Caco-2 (cell line): Measurements from ENCODE around the gene GLIS1. TPM values are rescaled to one million over a fixed set of nuclear protein-coding genes. Genes with fewer than 3 reads are reported as not detected.

Source experiments
- BruUV-seq: library from RNA; stranded (reverse); fragments of 400-500 nt; replicated peaks from 2 replicates; lab custom pipeline; 2021; lab: Mats Ljungman, UMichigan
- CTCF ChIA-PET: fragments of 300-600 bp; sonication (Branson Sonifier 250); formaldehyde crosslinking; loops from one replicate; lab custom pipeline; 2022; ENCODE audit warnings: antibody characterized with exemption; lab: Charles Lee
- POLR2A ChIA-PET: fragments of 300-600 bp; sonication (Branson Sonifier 250); formaldehyde crosslinking; loops from one replicate; lab custom pipeline; 2022; ENCODE audit warnings: antibody characterized with exemption; lab: Charles Lee
- DNase-seq, 2 experiments: peaks; one replicate each; pipeline versions ENCODE4 v3.0.0 to v3.0.0-alpha.2; 2020 to 2022
- H3K27me3 ChIP-seq: replicated peaks from 2 replicates; pipeline ENCODE4 v1.6.0; 2011; ENCODE audit warnings: low read length; ENCODE audit not compliant: control insufficient read depth, insufficient read depth
- H3K36me3 ChIP-seq: 2 replicates; pipeline ENCODE4 v1.5.1; 2011; ENCODE audit warnings: low read length; ENCODE audit not compliant: control insufficient read depth, insufficient read depth
- H3K4me1 ChIP-seq: fragments of 250-450 bp; sonication (Bioruptor Pico); 2 replicates; pipeline ENCODE4 v1.5.1; 2020; ENCODE audit warnings: mild to moderate bottlenecking
- H3K4me3 ChIP-seq: 2 replicates; pipeline ENCODE4 v1.5.1; 2011; ENCODE audit warnings: low read depth, mild to moderate bottlenecking, control low read depth, low read length
- H3K9me3 ChIP-seq: fragments of 250-450 bp; sonication (Bioruptor Pico); 2 replicates; pipeline ENCODE4 v1.5.1; 2020; ENCODE audit warnings: mild to moderate bottlenecking, moderate library complexity
- H3K27ac Mint-ChIP-seq: one replicate; pipeline ENCODE4 v1.8.0; 2022; ENCODE audit warnings: mixed read lengths; ENCODE audit not compliant: unreplicated experiment
- H3K27me3 Mint-ChIP-seq: one replicate; pipeline ENCODE4 v1.8.0; 2022; ENCODE audit warnings: mixed read lengths; ENCODE audit not compliant: insufficient read depth, unreplicated experiment
- H3K36me3 Mint-ChIP-seq: one replicate; pipeline ENCODE4 v1.8.0; 2022; ENCODE audit warnings: mild to moderate bottlenecking, mixed read lengths; ENCODE audit not compliant: insufficient read depth, unreplicated experiment
- H3K4me1 Mint-ChIP-seq: one replicate; pipeline ENCODE4 v1.8.0; 2022; ENCODE audit warnings: low read depth, mixed read lengths; ENCODE audit not compliant: unreplicated experiment
- H3K4me3 Mint-ChIP-seq: one replicate; pipeline ENCODE4 v1.8.0; 2022; ENCODE audit warnings: mild to moderate bottlenecking, moderate library complexity, mixed read lengths; ENCODE audit not compliant: unreplicated experiment
- H3K9me3 Mint-ChIP-seq: one replicate; pipeline ENCODE4 v1.8.0; 2022; ENCODE audit warnings: mixed read lengths; ENCODE audit not compliant: unreplicated experiment
- intact Hi-C: fragments of 100-400 bp; cut with micrococcal nuclease; formaldehyde crosslinking; loops from one replicate; pipeline ENCODE4 v1.10.0; 2022; ENCODE audit not compliant: unreplicated experiment
- total RNA-seq: library from RNA; stranded (reverse); gene quantifications from 2 replicates; pipeline ENCODE4 v1.2.3, GENCODE V29; 2022
- TF ChIP-seq, protein P1 (sequence below), 2 experiments: fragments of 200-600 bp in 1 of 2; IDR thresholded peaks; 1 replicate in 1 of 2; 2 replicates in 1 of 2; pipeline versions ENCODE4 v1.5.1 to v1.8.0; 2011 to 2022; ENCODE audit warnings: antibody characterized with exemption in 1 of 2, control low read depth in 1 of 2, inconsistent platforms in 1 of 2, low read depth in 1 of 2, low read length in 1 of 2, mild to moderate bottlenecking in 1 of 2, moderate library complexity in 1 of 2; ENCODE audit not compliant: insufficient read depth in 1 of 2, severe bottlenecking in 1 of 2, unreplicated experiment in 1 of 2

Gene GLIS1
- total RNA-seq, 1 experiment from 2014 or later = not detected

DNA sequence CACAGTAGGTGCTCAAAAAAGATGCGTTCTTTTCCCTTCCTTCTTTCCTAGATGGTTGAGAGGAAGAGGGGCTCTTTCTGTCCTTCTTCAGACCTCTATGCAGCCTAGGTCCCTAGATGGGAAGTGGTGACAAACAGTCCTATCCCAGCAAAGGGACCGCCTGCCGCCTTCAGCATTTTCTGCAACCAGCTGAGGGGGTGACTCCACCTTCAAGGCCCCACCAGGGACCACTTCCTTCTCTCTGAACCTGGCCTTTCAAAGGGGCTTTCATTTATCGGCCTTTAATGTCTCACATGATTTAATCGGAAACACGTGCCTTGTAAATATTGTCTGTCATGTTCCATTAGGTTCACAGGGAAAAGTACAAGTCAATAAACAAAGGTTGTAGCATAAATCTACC is 32.6 kb downstream of the GLIS1 start:
- H3K4me1 Mint-ChIP-seq = no peaks in the 10 kb centered on the region
- H3K36me3 Mint-ChIP-seq = no peaks in the 10 kb centered on the region
- ChIA-PET POLR2A (no interaction called here), CTCF (no interaction called here)
- no peaks in the 10 kb centered on the region for H3K9me3 Mint-ChIP-seq
- H3K27ac Mint-ChIP-seq = no peak overlapping the region
- no TSS peak for BruUV-seq
- no peaks in the 10 kb centered on the region for H3K27me3 ChIP-seq
- H3K36me3 ChIP-seq = no peaks in the 10 kb centered on the region
- no peak for DNase-seq
- H3K4me3 Mint-ChIP-seq = no peak overlapping the region
- intact Hi-C loops = no loop called here
- H3K9me3 ChIP-seq = no peaks in the 10 kb centered on the region
- no peaks in the 10 kb centered on the region for H3K4me1 ChIP-seq
- TF ChIP-seq, protein P1, sequence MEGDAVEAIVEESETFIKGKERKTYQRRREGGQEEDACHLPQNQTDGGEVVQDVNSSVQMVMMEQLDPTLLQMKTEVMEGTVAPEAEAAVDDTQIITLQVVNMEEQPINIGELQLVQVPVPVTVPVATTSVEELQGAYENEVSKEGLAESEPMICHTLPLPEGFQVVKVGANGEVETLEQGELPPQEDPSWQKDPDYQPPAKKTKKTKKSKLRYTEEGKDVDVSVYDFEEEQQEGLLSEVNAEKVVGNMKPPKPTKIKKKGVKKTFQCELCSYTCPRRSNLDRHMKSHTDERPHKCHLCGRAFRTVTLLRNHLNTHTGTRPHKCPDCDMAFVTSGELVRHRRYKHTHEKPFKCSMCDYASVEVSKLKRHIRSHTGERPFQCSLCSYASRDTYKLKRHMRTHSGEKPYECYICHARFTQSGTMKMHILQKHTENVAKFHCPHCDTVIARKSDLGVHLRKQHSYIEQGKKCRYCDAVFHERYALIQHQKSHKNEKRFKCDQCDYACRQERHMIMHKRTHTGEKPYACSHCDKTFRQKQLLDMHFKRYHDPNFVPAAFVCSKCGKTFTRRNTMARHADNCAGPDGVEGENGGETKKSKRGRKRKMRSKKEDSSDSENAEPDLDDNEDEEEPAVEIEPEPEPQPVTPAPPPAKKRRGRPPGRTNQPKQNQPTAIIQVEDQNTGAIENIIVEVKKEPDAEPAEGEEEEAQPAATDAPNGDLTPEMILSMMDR (IDR thresholded peaks at IDR 0.05; ENCODE audit: insufficient read depth in 1 of 2, low read depth in 1 of 2, low read length in 1 of 2, severe bottlenecking in 1 of 2, unreplicated experiment in 1 of 2) = no peak
- no peaks in the 10 kb centered on the region for H3K27me3 Mint-ChIP-seq
- H3K4me3 ChIP-seq = no peak overlapping the region

DNA sequence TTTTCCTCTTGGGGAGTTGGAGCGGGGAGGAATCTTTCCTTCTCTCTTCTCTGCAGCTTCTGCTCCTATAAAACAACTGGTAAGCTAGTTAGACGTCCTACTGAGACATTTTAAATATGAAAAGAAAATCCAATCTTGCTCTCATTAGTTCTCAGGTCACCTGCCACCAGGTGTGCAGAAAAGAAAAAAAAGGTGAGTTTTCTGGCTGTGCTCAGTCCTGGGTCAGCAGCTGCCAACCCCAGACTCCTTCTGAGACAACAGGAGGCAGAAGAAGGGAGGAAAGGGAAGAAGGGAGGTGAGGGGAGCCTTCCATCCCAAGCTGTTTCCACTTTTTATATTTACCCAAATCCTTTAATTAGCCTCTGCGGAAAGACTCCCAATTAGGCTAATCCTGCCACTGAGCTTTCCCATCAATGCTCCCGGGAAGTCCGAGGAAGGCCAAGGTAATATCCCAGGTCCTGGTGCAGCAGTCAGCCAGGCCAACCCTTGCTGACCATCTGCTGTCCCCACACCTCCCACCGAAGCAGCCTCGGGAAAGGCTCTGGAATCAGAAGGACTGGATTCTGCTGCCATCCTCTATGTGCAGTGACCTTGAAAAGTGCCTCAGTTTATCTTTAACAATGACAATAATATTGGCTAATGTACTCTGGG is 33.4 kb downstream of the GLIS1 start:
- Mint-ChIP-seq H3K27ac (no peak overlapping the region), H3K4me3 (no peak overlapping the region), H3K4me1 (no peaks in the 10 kb centered on the region), H3K27me3 (no peaks in the 10 kb centered on the region), H3K9me3 (no peaks in the 10 kb centered on the region), H3K36me3 (no peaks in the 10 kb centered on the region)
- ChIA-PET CTCF (no interaction called here), POLR2A (no interaction called here)
- BruUV-seq = no TSS peak
- TF ChIP-seq, protein P1 (IDR thresholded peaks at IDR 0.05; ENCODE audit: insufficient read depth in 1 of 2, low read depth in 1 of 2, low read length in 1 of 2, severe bottlenecking in 1 of 2, unreplicated experiment in 1 of 2) = no peak
- Histone ChIP-seq H3K4me3 (no peak overlapping the region), H3K9me3 (no peaks in the 10 kb centered on the region), H3K27me3 (no peaks in the 10 kb centered on the region), H3K4me1 (no peaks in the 10 kb centered on the region), H3K36me3 (no peaks in the 10 kb centered on the region)
- intact Hi-C loops = no loop called here
- no peak for DNase-seq

DNA sequence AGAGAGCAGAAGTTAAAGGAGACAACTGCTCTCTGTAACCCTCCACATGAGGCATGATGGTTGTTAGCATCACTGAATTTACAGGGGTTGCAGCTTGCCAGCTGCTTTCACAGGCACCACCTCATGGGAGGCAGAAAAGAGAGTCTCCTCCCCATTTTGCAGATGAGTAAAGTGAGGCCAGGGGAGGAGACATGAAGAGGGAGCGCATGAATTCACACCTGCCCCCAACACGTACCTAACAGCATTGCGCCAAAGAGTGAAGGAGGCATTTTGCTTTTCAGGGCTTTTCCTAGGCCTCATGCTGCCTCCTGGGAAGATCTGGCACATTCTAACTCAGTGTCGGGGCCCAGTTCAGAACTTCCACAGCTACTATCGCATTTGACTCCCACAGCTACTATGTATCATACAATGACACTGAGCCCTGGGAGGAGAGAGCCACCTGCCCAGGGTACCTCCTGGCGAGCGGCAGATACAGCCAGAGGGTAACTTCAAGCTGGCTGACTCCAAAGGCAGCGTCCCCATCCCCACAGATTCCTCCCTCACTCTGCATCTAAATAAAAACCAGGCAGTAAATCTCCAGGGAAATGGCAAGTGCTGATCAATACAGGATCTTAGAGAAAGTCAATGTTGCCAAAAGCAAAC is 34.0 kb downstream of the GLIS1 start:
- ChIA-PET POLR2A (no interaction called here), CTCF (no interaction called here)
- no peaks in the 10 kb centered on the region for H3K27me3 ChIP-seq
- no peaks in the 10 kb centered on the region for H3K27me3 Mint-ChIP-seq
- H3K9me3 ChIP-seq = no peaks in the 10 kb centered on the region
- H3K27ac Mint-ChIP-seq = no peak overlapping the region
- no peaks in the 10 kb centered on the region for H3K36me3 ChIP-seq
- BruUV-seq = no TSS peak
- no peak for DNase-seq
- no peaks in the 10 kb centered on the region for H3K4me1 ChIP-seq
- intact Hi-C loops = no loop called here
- no peaks in the 10 kb centered on the region for H3K36me3 Mint-ChIP-seq
- no peaks in the 10 kb centered on the region for H3K4me1 Mint-ChIP-seq
- no peak overlapping the region for H3K4me3 ChIP-seq
- H3K9me3 Mint-ChIP-seq = no peaks in the 10 kb centered on the region
- H3K4me3 Mint-ChIP-seq = no peak overlapping the region
- TF ChIP-seq, protein P1 (IDR thresholded peaks at IDR 0.05; ENCODE audit: insufficient read depth in 1 of 2, low read depth in 1 of 2, low read length in 1 of 2, severe bottlenecking in 1 of 2, unreplicated experiment in 1 of 2) = no peak
